Measurements from ENCODE around the gene ATP1A4. TPM values are rescaled to one million over a fixed set of nuclear protein-coding genes. Genes with fewer than 3 reads are reported as not detected.
A peak's percentile ranks its signal among the peaks of the same experiment; 100 is the strongest.

Gene ATP1A4
- total RNA-seq, 1 donor = not detected

- no peaks in the 10 kb centered on the region for H3K27me3 ChIP-seq (ENCODE audit: insufficient read depth, low read length)
- no peak overlapping the region for H3K4me2 ChIP-seq (ENCODE audit: insufficient read depth, low read length)
- H3K4me3 ChIP-seq (ENCODE audit: insufficient read depth, low read length) = no peak overlapping the region
- no peak for TF ChIP-seq CTCF (IDR thresholded peaks at IDR 0.05; ENCODE audit: extremely low read depth, low read depth, low read length)
- DNase-seq (ENCODE audit: insufficient read length, low spot score, missing footprints) = no peak
- H3K79me2 ChIP-seq (ENCODE audit: insufficient read depth, low read length) = peaks cover 66% of the 10 kb centered on the region
- peaks cover 65% of the 10 kb centered on the region for H4K20me1 ChIP-seq (ENCODE audit: insufficient read depth, low read length)
- no peaks in the 10 kb centered on the region for H3K9me3 ChIP-seq (ENCODE audit: low read depth, low read length)
- H3K4me1 ChIP-seq (ENCODE audit: insufficient read depth, low read length) = peaks cover 33% of the 10 kb centered on the region
- peaks cover 88% of the 10 kb centered on the region for H3K36me3 ChIP-seq (ENCODE audit: insufficient read depth, low read length)
- H3K27ac ChIP-seq (ENCODE audit: low read depth, low read length) = peak overlapping the region; percentile 44
- H2AFZ ChIP-seq (ENCODE audit: low read length) = no peak overlapping the region
Measured at GRCh38 chr1:160211046-160211790, 59.8 kb downstream of the ATP1A4 start.

DNA sequence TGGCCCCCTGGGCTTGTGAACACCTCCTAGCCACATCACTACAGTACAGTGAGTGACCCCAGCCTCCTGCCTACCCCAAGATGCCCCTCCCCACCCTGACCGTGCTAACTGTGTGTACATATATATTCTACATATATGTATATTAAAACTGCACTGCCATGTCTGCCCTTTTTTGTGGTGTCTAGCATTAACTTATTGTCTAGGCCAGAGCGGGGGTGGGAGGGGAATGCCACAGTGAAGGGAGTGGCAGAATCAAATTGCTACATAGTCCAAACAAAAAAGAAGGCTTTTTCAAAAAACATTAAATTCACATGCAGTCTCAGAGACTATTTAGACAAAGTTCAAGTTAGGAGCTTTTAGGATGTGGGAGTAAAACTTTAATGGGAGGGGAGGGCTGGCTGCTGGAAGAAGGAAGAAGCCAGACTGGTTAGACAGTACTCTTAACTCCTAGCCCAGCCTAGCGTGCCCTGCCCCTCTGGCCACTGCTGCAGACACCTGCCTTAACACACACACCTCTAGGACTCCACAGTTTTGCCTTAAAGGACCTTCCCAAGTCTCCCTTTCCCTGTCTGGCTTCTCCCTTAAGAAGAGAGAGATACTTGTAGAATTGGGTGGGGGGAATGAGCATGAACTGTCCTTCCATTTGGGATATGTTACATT lies 63.2 kb downstream of the ATP1A4 start:
- H3K27ac ChIP-seq (ENCODE audit: low read depth, low read length) = peak overlapping the region; percentile 21

GRCh38 chr1:160216301-160216700 lies 64.9 kb downstream of the ATP1A4 start:
- peaks cover 86% of the 10 kb centered on the region for H3K36me3 ChIP-seq (ENCODE audit: insufficient read depth, low read length)

More for the DNA sequence above, 63.2 kb downstream of the ATP1A4 start:
- H3K4me2 ChIP-seq (ENCODE audit: insufficient read depth, low read length) = no peak overlapping the region
- H3K79me2 ChIP-seq (ENCODE audit: insufficient read depth, low read length) = peaks cover 37% of the 10 kb centered on the region
- TF ChIP-seq CTCF (IDR thresholded peaks at IDR 0.05; ENCODE audit: extremely low read depth, low read depth, low read length) = no peak
- H3K4me3 ChIP-seq (ENCODE audit: insufficient read depth, low read length) = no peak overlapping the region
- H3K9me3 ChIP-seq (ENCODE audit: low read depth, low read length) = no peaks in the 10 kb centered on the region
- peaks cover 86% of the 10 kb centered on the region for H3K36me3 ChIP-seq (ENCODE audit: insufficient read depth, low read length)
- no peak overlapping the region for H2AFZ ChIP-seq (ENCODE audit: low read length)
- peaks cover 46% of the 10 kb centered on the region for H4K20me1 ChIP-seq (ENCODE audit: insufficient read depth, low read length)
- H3K27me3 ChIP-seq (ENCODE audit: insufficient read depth, low read length) = no peaks in the 10 kb centered on the region
- DNase-seq (ENCODE audit: insufficient read length, low spot score, missing footprints) = no peak
- H3K4me1 ChIP-seq (ENCODE audit: insufficient read depth, low read length) = peaks cover 16% of the 10 kb centered on the region

More at GRCh38 chr1:160216301-160216700, 64.9 kb downstream of the ATP1A4 start:
- Histone ChIP-seq H4K20me1 (ENCODE audit: insufficient read depth, low read length) (peaks cover 30% of the 10 kb centered on the region), H3K4me2 (ENCODE audit: insufficient read depth, low read length) (no peak overlapping the region), H3K4me1 (ENCODE audit: insufficient read depth, low read length) (peaks cover 18% of the 10 kb centered on the region), H3K27ac (ENCODE audit: low read depth, low read length) (no peak overlapping the region), H2AFZ (ENCODE audit: low read length) (no peak overlapping the region), H3K27me3 (ENCODE audit: insufficient read depth, low read length) (no peaks in the 10 kb centered on the region), H3K4me3 (ENCODE audit: insufficient read depth, low read length) (no peak overlapping the region), H3K79me2 (ENCODE audit: insufficient read depth, low read length) (peaks cover 20% of the 10 kb centered on the region), H3K9me3 (ENCODE audit: low read depth, low read length) (no peaks in the 10 kb centered on the region)
- DNase-seq (ENCODE audit: insufficient read length, low spot score, missing footprints) = no peak
- no peak for TF ChIP-seq CTCF (IDR thresholded peaks at IDR 0.05; ENCODE audit: extremely low read depth, low read depth, low read length)

Data from osteoblast (primary cell).